ENCODE measurements around the gene RAB36.

- TF ChIP-seq, protein P1, sequence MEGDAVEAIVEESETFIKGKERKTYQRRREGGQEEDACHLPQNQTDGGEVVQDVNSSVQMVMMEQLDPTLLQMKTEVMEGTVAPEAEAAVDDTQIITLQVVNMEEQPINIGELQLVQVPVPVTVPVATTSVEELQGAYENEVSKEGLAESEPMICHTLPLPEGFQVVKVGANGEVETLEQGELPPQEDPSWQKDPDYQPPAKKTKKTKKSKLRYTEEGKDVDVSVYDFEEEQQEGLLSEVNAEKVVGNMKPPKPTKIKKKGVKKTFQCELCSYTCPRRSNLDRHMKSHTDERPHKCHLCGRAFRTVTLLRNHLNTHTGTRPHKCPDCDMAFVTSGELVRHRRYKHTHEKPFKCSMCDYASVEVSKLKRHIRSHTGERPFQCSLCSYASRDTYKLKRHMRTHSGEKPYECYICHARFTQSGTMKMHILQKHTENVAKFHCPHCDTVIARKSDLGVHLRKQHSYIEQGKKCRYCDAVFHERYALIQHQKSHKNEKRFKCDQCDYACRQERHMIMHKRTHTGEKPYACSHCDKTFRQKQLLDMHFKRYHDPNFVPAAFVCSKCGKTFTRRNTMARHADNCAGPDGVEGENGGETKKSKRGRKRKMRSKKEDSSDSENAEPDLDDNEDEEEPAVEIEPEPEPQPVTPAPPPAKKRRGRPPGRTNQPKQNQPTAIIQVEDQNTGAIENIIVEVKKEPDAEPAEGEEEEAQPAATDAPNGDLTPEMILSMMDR (IDR thresholded peaks at IDR 0.05) = no peak
- TF ChIP-seq POLR2A (IDR thresholded peaks at IDR 0.05) = no peak
These were observed 47.3 kb downstream of the RAB36 start for GRCh38 chr22:23192558-23192957.
